Smooth muscle cell (in vitro differentiated cells): ENCODE results near the gene FOXK2. TPM values are rescaled to one million over a fixed set of nuclear protein-coding genes. Genes with fewer than 3 reads are reported as not detected.

Experiments
- DNase-seq: peaks from one replicate; lab custom pipeline; 2025; ENCODE audit not compliant: unreplicated experiment; lab: John Stamatoyannopoulos, UW
- H2AFZ ChIP-seq: fragments of 200-600 bp; sonication (generic); 2 replicates; pipeline ENCODE4 v1.6.0; 2016; ENCODE audit warnings: antibody characterized with exemption, low read depth, mild to moderate bottlenecking
- H3F3A ChIP-seq: fragments of 200-600 bp; sonication (generic); 2 replicates; pipeline ENCODE4 v1.6.0; 2017; ENCODE audit warnings: antibody characterized with exemption, low read depth
- H3K27ac ChIP-seq: fragments of 200-600 bp; sonication (generic); 2 replicates; pipeline ENCODE4 v1.5.1; 2016; ENCODE audit warnings: low read depth, mild to moderate bottlenecking
- H3K27me3 ChIP-seq: fragments of 200-600 bp; sonication (generic); 2 replicates; pipeline ENCODE4 v1.6.1; 2016; ENCODE audit warnings: low read depth, mild to moderate bottlenecking
- H3K36me3 ChIP-seq: fragments of 200-600 bp; sonication (generic); 2 replicates; pipeline ENCODE4 v1.5.1; 2016; ENCODE audit warnings: low read depth
- H3K4me1 ChIP-seq: fragments of 200-600 bp; sonication (generic); 2 replicates; pipeline ENCODE4 v1.5.1; 2016; ENCODE audit warnings: low read depth
- H3K4me2 ChIP-seq: fragments of 200-600 bp; sonication (generic); 2 replicates; pipeline ENCODE4 v1.6.0; 2016; ENCODE audit warnings: mild to moderate bottlenecking
- H3K4me3 ChIP-seq: fragments of 200-600 bp; sonication (generic); 2 replicates; pipeline ENCODE4 v1.5.1; 2016; ENCODE audit warnings: mild to moderate bottlenecking
- H3K79me2 ChIP-seq: fragments of 200-600 bp; sonication (generic); 2 replicates; pipeline ENCODE4 v1.6.0; 2016; ENCODE audit warnings: low read depth, mild to moderate bottlenecking
- H3K9ac ChIP-seq: fragments of 200-600 bp; sonication (generic); 2 replicates; pipeline ENCODE4 v1.6.0; 2016; ENCODE audit warnings: low read depth
- H3K9me3 ChIP-seq: fragments of 200-600 bp; sonication (generic); replicated peaks from 2 replicates; pipeline ENCODE4 v1.5.1; 2016; ENCODE audit warnings: low read depth
- H4K20me1 ChIP-seq: fragments of 200-600 bp; sonication (generic); 2 replicates; pipeline ENCODE4 v1.6.0; 2016; ENCODE audit warnings: low read depth
- WGBS: methylation state at CpG from one replicate; pipeline ENCODE4 v1.1.7; 2016; ENCODE audit warnings: low lambda C conversion rate; 5-methylcytosine and 5-hydroxymethylcytosine counted together
- polyA plus RNA-seq: library from polyadenylated mRNA; unstranded; fragments of >200 nt; fragmentation: Nextera tagmentation; extraction: Ambion mirVana; gene quantifications from 2 replicates; pipeline ENCODE4 v1.2.1, GENCODE V29; 2016
- total RNA-seq: library from RNA; depleted of rRNA; stranded (reverse); fragments of >200 nt; gene quantifications from 2 replicates; pipeline ENCODE4 v1.2.3, GENCODE V29; 2014
- TF ChIP-seq, protein P1 (sequence below): fragments of 200-600 bp; sonication (generic); IDR thresholded peaks from 2 replicates; pipeline ENCODE4 v1.5.1; 2017; ENCODE audit warnings: borderline replicate concordance, mild to moderate bottlenecking, antibody characterized with exemption; ENCODE audit not compliant: insufficient read depth, poor library complexity, severe bottlenecking

FOXK2 gene
- total and polyA plus RNA-seq, 2 experiments from 2014 or later = 25.9 to 27.1 TPM

DNA sequence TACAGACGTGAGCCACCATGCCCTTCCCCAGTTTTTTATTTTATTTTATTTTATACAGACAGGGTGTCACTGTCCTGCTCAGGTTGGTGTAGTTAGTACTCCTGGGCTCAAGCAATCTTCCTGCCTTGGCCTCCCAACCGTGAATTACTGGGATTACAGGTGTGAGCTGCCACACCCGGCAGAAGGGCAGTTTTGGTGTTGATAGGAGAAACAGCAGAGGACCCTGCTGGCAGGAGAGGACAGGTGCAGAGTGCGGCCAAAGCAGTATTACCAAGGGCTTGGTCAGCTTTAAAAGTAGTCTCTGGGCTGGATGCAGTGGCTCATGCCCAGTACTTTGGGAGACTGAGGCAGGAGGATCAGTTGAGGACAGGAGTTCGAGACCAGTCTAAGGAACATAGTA, 22.9 kb downstream of the FOXK2 start:
- Histone ChIP-seq H4K20me1 (peaks cover 100% of the 10 kb centered on the region), H3K79me2 (peaks cover 100% of the 10 kb centered on the region), H3K36me3 (no peaks in the 10 kb centered on the region), H3K27ac (no peak overlapping the region), H3K4me2 (no peak overlapping the region), H3F3A (peaks cover 11% of the 10 kb centered on the region), H3K27me3 (no peaks in the 10 kb centered on the region), H3K9me3 (no peaks in the 10 kb centered on the region), H3K4me3 (no peak overlapping the region), H3K9ac (no peak overlapping the region), H2AFZ (no peak overlapping the region), H3K4me1 (no peaks in the 10 kb centered on the region)
- TF ChIP-seq, protein P1, sequence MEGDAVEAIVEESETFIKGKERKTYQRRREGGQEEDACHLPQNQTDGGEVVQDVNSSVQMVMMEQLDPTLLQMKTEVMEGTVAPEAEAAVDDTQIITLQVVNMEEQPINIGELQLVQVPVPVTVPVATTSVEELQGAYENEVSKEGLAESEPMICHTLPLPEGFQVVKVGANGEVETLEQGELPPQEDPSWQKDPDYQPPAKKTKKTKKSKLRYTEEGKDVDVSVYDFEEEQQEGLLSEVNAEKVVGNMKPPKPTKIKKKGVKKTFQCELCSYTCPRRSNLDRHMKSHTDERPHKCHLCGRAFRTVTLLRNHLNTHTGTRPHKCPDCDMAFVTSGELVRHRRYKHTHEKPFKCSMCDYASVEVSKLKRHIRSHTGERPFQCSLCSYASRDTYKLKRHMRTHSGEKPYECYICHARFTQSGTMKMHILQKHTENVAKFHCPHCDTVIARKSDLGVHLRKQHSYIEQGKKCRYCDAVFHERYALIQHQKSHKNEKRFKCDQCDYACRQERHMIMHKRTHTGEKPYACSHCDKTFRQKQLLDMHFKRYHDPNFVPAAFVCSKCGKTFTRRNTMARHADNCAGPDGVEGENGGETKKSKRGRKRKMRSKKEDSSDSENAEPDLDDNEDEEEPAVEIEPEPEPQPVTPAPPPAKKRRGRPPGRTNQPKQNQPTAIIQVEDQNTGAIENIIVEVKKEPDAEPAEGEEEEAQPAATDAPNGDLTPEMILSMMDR = no peak
- no peak for DNase-seq
- 95% methylated on average over 5 of the region's 5 CpGs for WGBS

DNA sequence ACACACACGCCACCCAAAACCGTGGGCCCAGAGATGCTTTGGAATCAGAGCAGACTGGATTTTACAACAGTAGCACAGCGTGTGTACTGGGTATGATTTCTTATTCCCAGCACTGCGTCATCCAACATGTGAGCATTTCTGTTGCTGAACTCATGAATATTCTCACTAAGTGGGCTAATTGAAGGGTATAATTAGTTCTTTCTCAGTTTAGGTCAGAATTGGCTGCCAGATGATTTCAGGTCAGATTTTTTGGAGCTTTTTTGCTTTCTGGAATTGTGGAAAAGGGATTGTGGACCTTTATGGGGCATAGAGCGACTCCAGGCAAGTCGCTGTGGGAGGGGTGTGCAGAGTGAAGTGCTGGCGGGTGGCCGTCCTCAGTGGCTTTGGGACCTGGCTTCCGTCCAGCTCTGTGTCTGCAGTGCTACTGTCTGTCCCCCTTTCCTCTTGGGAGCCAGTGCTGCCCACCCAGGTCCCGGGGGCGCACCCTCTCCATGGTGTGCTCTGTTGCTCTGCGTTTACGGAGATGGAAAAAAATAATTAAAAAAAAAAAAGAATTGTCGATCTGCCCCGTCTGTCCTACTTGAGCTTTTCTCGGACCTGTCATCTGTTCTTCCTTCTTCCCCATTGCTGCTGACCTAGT, 25.0 kb downstream of the FOXK2 start:
- TF ChIP-seq, protein P1 = no peak
- H3K27me3 ChIP-seq = no peaks in the 10 kb centered on the region
- WGBS = 91% methylated on average over 16 of the region's 16 CpGs
- DNase-seq = no peak
- H3K9me3 ChIP-seq = no peaks in the 10 kb centered on the region
- no peak overlapping the region for H3K27ac ChIP-seq
- H3K4me3 ChIP-seq = no peak overlapping the region
- no peaks in the 10 kb centered on the region for H3K36me3 ChIP-seq
- peaks cover 100% of the 10 kb centered on the region for H4K20me1 ChIP-seq
- H3K4me2 ChIP-seq = no peak overlapping the region
- H2AFZ ChIP-seq = no peak overlapping the region
- H3K4me1 ChIP-seq = no peaks in the 10 kb centered on the region
- H3F3A ChIP-seq = no peaks in the 10 kb centered on the region
- no peak overlapping the region for H3K9ac ChIP-seq
- peaks cover 100% of the 10 kb centered on the region for H3K79me2 ChIP-seq

DNA sequence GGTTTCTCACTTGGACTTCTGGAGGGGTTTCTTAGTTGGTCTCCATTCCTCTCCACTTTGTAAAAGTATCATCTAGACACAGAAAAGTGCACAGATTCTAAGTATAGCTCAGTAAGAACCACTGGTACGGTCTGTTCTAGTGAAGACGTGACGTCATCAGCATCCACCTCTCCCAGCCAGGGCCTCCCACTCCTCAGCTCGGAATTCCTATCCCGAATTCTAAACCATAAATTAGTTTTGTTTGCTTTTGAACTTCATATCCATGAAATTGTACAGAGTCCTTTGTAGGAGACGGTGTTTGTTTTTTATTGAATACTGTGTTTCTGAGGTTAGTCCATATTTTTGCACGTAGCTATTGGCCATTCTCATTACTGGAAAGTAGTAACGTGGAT, 25.5 kb downstream of the FOXK2 start:
- H3K4me1 ChIP-seq = no peaks in the 10 kb centered on the region
- no peak overlapping the region for H3K4me3 ChIP-seq
- TF ChIP-seq, protein P1 = no peak
- no peak overlapping the region for H3K27ac ChIP-seq
- H3K9me3 ChIP-seq = no peaks in the 10 kb centered on the region
- H3K9ac ChIP-seq = no peak overlapping the region
- H3K79me2 ChIP-seq = peaks cover 100% of the 10 kb centered on the region
- peaks cover 100% of the 10 kb centered on the region for H4K20me1 ChIP-seq
- no peak for DNase-seq
- H3K4me2 ChIP-seq = no peak overlapping the region
- WGBS = 79% methylated on average over 8 of the region's 8 CpGs
- no peaks in the 10 kb centered on the region for H3K27me3 ChIP-seq
- H3F3A ChIP-seq = no peaks in the 10 kb centered on the region
- H2AFZ ChIP-seq = no peak overlapping the region
- H3K36me3 ChIP-seq = no peaks in the 10 kb centered on the region

DNA sequence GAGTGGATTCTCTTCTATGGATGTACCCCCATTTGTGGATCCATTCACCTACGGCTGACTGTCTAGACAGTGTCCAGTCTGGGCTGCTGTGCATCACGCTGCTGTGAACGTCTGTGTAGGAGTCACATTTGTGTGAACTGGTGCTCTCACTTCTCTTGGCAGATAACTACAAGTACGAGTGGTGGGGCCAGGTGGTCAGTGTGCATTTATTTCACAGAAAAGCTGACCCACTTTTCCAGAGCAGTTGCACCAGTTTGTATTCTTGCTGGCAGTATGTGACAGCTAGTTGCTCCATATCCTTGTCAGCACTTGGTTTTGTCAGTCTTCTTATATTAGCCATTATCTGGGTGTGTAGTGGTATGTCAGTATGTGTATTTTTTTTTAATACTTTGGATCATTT, 28.4 kb downstream of the FOXK2 start:
- Histone ChIP-seq H2AFZ (no peak overlapping the region), H3K27ac (no peak overlapping the region), H3K9me3 (no peaks in the 10 kb centered on the region), H3K4me1 (no peaks in the 10 kb centered on the region), H3K36me3 (no peaks in the 10 kb centered on the region), H3K4me2 (no peak overlapping the region), H3F3A (peaks cover 3% of the 10 kb centered on the region), H3K9ac (no peak overlapping the region), H3K27me3 (no peaks in the 10 kb centered on the region), H3K4me3 (no peak overlapping the region), H4K20me1 (peaks cover 100% of the 10 kb centered on the region), H3K79me2 (peaks cover 99% of the 10 kb centered on the region)
- TF ChIP-seq, protein P1 = no peak
- WGBS = 89% methylated on average over 4 of the region's 4 CpGs
- DNase-seq = no peak
